Kasumi-1 (cell line): ENCODE measurements around the gene YPEL4.
A peak's percentile ranks its signal among the peaks of the same experiment; 100 is the strongest.
"Not testable (repeated sequence)": the region's sequence is repeated elsewhere in the genome, so short reads cannot be mapped to it uniquely, and the experiment has no call there.

ENCODE experiments used
- DNase-seq, 2 experiments: peaks; one replicate each; lab custom pipeline; 2025; lab: John Stamatoyannopoulos, UW

YPEL4 gene

GRCh38 chr11:57649826-57650738, at the start of gene YPEL4:
TSS of gene YPEL4 (minus strand) at chr11:57649912. CDS start at chr11:57647107, 2,805 bp downstream.
- peak; percentile 28 to 63 for DNase-seq

DNA sequence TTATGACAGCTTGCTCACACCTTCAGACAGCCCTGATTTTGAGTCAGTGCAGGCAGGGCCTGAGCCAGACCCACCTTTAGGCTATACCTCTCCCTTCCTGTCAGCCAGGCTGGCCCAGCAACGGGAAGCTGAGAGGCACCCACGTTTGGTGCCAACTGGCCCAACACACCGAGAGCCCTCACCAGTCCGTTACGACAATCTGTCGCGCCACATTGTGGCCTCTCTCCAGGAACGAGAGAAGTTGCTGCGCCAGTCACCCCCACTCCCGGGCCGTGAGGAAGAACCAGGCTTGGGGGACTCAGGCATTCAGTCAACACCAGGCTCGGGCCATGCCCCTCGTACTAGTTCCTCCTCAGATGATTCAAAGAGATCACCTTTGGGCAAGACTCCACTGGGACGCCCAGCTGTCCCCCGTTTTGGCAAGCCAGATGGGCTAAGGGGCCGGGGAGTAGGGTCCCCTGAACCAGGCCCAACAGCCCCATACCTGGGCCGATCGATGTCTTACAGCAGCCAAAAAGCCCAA, 49.2 kb upstream of the YPEL4 start:
- no peak for DNase-seq

- DNase-seq: not testable (repeated sequence)
Measured at GRCh38 chr11:57690474-57690873, 40.8 kb upstream of the YPEL4 start.

DNA sequence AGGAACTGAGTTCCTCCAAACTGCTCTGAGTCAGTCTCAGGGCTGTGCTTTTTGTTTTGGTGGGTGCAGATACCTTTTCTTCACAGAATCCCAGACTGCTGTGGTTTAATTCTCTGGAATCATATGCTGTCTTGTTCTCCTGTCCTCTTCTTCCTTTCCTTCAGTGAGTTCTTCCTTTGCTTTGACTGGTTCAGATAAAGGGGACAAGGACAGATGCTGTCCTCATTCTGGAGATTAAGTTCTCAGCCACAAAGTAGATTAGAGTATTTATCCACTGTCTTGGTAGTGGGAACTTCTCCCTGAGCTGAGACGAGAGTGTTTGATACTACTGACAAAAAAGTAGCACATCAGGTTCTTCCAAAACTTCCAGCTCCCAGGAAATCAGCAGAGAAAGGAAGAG, 31.5 kb upstream of the YPEL4 start:
- no peak for DNase-seq

- no peak for DNase-seq
Measured at GRCh38 chr11:57680552-57680874, 30.8 kb upstream of the YPEL4 start.

GRCh38 chr11:57679396-57679795, 29.7 kb upstream of the YPEL4 start:
- DNase-seq: no peak

GRCh38 chr11:57675176-57675941, 25.6 kb upstream of the YPEL4 start:
- no peak for DNase-seq

- no peak for DNase-seq
Measured at GRCh38 chr11:57674251-57674650, 24.5 kb upstream of the YPEL4 start.

DNA sequence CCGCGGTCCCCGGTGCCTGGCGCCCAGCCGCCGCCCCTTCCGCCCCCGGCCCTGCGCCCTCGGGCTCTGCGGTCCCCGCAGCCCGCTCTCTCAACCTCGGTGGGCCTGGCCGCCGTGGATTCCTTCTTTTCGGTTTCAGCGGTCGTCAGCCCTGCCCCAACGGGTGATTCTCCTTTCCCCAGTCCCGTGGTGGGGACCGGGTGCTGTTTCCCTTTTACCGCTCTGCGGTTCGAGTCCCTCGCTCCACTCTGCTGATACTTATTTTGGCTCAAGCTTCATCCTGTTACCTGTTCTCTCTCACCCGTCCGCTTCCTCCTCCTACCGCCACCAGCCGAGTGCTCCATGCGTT, 18.7 kb upstream of the YPEL4 start:
- DNase-seq: peak; percentile 32 to 38

DNA sequence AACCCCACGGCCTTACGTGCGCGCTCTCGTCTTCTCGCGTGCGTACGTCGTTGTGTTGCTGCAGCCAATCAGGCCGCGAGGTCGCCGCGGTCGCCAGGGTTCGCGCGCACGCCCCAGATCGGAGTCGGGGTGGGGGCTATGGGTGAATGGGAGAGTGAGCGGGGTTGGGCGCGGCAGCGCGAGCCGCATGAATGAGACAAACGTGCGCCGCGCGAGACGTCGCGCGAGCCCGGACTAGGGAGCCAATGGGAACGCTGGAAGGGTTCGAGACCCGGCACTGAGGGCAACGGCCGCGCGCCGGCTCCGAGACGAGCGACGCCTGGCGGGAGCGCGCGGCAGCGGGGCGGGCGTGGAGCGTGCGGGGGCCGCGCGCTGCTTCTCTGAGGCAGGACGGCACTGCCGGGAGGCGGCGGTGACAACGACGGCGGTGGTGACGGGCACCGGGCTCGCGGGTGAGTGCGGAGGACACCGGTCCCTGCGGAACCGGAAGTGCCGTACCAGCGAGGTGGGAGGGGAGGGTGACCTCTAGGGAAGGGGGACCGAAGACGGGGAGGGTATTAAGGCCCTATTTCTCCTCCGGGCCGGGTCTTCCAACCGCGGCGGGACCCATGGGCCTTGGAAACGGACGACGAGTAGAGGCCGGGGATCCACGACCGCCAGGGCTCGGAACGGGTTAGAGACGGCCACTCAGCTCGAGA, 18.2 kb upstream of the YPEL4 start, which contains the start of gene ZDHHC5:
Gene ZDHHC5 (plus strand): TSS at position 379 of the 698 bp plus-strand sequence. CDS start 4,977 bp downstream, outside the sequence.
- DNase-seq: peak; percentile 98

DNA sequence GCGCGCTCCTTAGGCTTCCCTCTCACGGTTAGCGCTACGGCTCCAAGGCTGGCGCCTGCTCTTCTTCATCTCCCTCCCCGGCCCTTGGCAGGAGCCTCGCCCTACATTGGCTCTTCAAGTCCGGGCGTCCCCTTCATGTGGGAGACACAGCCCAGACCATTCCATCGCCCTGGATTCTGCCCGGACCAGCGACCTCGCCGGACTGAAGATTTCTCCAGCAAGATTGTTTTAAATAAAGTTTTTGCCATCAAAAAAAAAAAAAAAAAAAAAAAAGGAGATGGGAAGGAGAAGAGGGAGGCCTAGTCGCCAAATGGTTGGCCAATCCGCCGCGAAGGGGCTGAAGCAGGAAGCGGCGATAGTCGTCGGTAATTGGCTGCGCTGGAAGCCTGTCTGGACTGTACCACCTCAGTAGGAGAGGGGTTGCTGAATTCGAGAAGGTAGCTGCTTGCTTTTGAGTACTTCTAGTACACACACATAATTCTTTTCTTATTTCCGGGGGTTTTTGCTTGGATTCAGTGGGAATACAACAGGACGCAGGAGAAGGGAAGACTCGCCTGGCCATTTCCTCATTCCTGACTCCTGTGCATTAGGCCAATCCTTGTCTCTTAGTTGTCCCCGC, 17.5 kb upstream of the YPEL4 start:
- DNase-seq: peak; percentile 98

DNA sequence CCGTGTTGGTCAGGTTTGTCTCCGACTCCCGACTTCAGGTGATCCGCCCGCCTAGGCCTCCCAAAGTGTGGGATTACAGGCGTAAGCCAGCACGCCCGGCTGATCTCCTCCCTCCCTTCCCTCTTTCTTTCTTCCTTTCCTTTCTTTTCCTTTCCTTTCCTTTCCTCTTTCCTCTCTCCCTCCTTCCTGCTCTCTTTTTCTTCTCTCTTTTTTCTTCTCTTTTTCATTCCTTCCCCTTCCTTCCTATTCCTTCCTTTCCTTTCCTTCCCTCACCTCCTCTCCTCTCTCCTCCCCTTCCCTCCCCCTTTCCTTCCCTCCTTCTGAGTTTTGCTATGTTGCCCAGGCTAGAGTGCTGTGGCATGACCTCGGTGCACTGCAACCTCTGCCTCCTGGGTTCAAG, 14.3 kb upstream of the YPEL4 start:
- no peak for DNase-seq

DNA sequence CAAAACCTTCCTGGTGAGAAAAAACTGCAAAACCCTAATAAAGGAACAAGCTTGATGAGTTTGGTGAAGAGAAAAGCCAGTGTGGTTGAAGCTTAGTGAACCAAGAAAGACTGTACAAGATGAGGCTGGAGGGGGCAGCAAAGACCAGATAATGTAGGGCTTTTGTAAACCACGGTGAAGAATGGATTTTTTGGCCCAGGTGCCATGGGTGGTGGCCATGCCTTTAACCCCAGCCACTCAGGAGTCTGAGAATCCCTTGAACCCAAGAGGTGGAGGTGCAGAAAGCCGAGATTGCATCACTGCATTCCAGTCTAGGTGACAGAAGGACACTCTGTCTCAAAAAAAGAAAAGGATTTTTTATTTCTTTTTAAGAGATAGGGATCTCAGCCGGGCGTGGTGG, 13.2 kb upstream of the YPEL4 start:
- peak; percentile 15 to 49 for DNase-seq

DNA sequence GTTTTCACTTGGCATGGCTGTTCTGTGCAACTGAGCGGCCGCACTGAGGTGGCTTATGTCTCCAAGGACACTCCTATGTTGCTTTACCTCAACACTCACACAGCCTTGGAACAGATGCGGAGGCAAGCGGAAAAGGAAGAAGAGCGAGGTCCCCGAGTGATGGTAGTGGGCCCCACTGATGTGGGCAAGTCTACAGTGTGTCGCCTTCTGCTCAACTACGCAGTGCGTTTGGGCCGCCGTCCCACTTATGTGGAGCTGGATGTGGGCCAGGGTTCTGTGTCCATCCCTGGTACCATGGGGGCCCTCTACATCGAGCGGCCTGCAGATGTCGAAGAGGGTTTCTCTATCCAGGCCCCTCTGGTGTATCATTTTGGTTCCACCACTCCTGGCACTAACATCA, 10.0 kb upstream of the YPEL4 start:
- no peak for DNase-seq

DNA sequence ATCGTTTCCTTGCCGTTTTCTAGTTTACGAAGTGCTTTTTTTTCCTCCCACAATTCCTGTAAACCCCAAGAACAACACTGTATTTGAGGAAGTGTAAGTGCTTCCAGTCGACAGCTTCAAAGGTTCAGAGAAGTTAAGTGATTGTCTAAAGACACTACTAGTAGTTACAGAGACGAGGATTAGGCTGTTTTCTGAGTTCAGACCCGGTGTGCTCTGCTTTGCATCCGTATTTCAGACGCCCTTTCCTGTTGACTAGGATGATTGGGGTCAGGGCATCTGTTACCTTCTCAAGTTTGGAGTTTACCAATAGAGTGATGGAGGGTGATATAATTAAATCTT, 8.3 kb upstream of the YPEL4 start:
- DNase-seq: peak in 1 of 2 experiments; percentile 23

DNA sequence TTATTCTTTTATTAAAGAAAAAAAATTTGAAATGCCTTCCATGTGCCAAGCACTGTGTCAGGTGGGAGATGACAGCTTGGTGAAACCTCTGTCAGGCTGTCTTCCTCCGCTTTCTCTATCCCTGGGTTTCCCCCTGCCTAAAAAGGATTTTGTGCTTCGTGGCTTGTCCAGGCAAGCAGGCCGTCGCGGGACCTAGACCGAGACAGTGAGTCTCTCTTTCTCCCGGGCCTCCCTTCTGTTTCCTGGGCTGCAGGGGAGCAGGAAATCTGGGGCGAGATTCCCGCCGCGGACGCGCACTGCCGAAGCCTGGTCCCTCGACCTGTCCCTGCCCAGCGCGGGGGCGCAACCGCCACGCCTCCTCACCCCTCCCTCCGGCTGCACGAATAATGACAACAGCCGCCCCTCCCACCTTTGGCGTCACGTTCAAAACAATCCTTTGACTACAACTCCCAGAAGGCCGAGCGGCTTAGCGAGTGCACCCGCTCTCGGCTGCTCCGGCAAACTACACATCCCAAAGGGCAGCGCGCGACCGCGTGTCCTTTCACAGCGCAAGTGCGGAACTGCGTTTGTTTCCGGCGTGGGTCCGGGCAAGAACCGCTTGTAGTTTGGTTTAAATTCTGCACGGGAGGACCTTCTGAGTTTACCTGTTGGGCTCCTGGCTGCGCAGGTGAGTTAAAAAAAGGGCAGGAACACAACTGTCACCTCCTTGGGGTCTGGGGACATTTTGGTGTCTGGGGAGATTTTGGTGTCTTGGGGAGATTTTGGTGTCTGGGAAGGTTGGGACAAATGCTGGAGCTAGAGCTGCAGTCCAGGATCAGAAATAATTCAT, 7.7 kb upstream of the YPEL4 start, which contains the start of gene CLP1:
Gene CLP1 (plus strand): TSS at position 569 of the 829 bp plus-strand sequence. CDS start 1,715 bp downstream, outside the sequence.
- peak; percentile 98 to 99 for DNase-seq

DNA sequence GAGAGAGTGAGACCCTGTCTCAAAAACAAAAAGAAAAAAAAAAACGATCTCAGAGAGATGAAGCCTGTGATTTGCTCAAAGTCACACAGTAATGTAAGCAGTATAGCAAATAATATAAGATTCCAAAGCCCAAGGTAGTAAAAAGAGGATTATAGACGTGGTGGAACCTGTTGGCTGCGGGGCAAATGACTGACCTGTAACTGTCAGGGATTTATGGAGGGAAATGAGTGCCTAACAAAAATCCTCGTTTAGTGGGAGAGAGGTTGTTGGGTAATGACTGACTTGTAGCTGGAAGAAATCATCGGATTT, 7.1 kb upstream of the YPEL4 start:
- no peak for DNase-seq

DNA sequence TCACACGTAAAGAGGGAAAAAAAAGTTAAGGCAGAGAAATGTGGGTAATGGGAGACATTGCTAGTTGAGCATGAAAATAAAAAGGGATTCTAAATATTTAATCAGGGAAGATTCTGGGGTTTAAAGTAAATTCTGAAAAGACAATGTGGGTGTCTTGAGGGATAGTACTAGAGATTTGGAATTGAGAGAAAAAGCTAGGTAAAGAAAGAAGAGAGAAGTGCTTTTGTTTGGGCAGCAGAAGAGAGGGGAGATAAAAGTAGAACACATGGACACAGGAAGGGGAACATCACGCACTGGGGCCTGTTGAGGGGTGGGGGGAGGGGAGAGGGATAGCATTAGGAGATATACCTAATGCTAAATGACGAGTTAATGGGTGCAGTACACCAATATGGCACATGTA, 3.5 kb upstream of the YPEL4 start:
- peak; percentile 15 to 19 for DNase-seq

- DNase-seq: no peak
Measured at GRCh38 chr11:57652662-57653061, 3.0 kb upstream of the YPEL4 start.

DNA sequence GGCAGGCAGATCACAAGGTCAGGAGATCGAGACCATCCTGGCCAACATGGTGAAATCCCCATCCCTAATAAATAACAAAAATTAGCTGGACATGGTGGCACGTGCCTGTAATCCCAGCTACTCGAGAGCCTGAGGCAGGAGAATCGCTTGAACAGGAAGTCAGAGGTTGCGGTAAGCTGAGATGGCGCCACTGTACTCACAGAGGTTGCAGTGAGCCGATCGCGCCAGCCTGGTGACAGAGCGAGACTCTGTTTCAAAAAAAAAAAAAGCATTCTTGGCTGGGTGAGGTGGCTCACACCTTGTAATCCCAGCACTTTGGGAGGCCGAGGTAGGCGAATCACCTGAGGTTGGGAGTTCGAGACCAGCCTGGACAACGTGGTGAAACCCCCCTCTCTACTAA, 2.5 kb upstream of the YPEL4 start:
- DNase-seq: peak; percentile 42 to 63

- no peak for DNase-seq
Measured at GRCh38 chr11:57651408-57651807, 1.7 kb upstream of the YPEL4 start.
